Neural crest cell (in vitro differentiated cells): ENCODE measurements around the gene IL6ST. TPM values are rescaled to one million over a fixed set of nuclear protein-coding genes. Genes with fewer than 3 reads are reported as not detected.
"Not testable (repeated sequence)": the region's sequence is repeated elsewhere in the genome, so short reads cannot be mapped to it uniquely, and the experiment has no call there.

Experiments used
- DNase-seq: peaks from one replicate; pipeline ENCODE4 v3.0.0; 2021; ENCODE audit warnings: low read depth, mixed read lengths, low spot score
- H3K27ac Mint-ChIP-seq: one replicate; pipeline ENCODE4 v1.8.0; 2021; ENCODE audit warnings: mild to moderate bottlenecking, mixed read lengths; ENCODE audit not compliant: unreplicated experiment
- H3K27me3 Mint-ChIP-seq: 2 replicates; pipeline ENCODE4 v1.8.0; 2021; ENCODE audit warnings: low read depth, mild to moderate bottlenecking, mixed read lengths
- H3K36me3 Mint-ChIP-seq: 2 replicates; pipeline ENCODE4 v1.8.0; 2021; ENCODE audit warnings: low read depth, mild to moderate bottlenecking, mixed read lengths
- H3K4me1 Mint-ChIP-seq: 2 replicates; pipeline ENCODE4 v1.8.0; 2021; ENCODE audit warnings: mixed read lengths
- H3K4me3 Mint-ChIP-seq: one replicate; pipeline ENCODE4 v1.8.0; 2021; ENCODE audit warnings: mild to moderate bottlenecking, mixed read lengths
- H3K9me3 Mint-ChIP-seq: 2 replicates; pipeline ENCODE4 v1.8.0; 2021; ENCODE audit warnings: mixed read lengths
- CTCF ChIP-seq: fragments of 200-600 bp; sonication (generic); conservative IDR thresholded peaks from 2 replicates; pipeline ENCODE4 v1.5.0; 2021; ENCODE audit warnings: antibody characterized with exemption, mild to moderate bottlenecking
- total RNA-seq: library from RNA; stranded (reverse); gene quantifications from 2 replicates; pipeline ENCODE4 v1.2.1, GENCODE V29; 2021

IL6ST gene
- total RNA-seq, 1 donor from 2014 or later, result 39.6 TPM

- peaks cover 2% of the 10 kb centered on the region for H3K9me3 Mint-ChIP-seq
- no peak for DNase-seq
- no peak overlapping the region for H3K4me3 Mint-ChIP-seq
- no peaks in the 10 kb centered on the region for H3K27me3 Mint-ChIP-seq
- no peak overlapping the region for H3K27ac Mint-ChIP-seq
- peaks cover 7% of the 10 kb centered on the region for H3K4me1 Mint-ChIP-seq
- peaks cover 5% of the 10 kb centered on the region for H3K36me3 Mint-ChIP-seq
- TF ChIP-seq CTCF, result no peak
Observed at GRCh38 chr5:55973296-55973695, 21.5 kb downstream of the IL6ST start.

- Mint-ChIP-seq H3K36me3 (peaks cover 7% of the 10 kb centered on the region), H3K27ac (no peak overlapping the region), H3K27me3 (no peaks in the 10 kb centered on the region), H3K9me3 (peaks cover 2% of the 10 kb centered on the region), H3K4me1 (peaks cover 7% of the 10 kb centered on the region), H3K4me3 (no peak overlapping the region)
- DNase-seq, result no peak
- no peak for TF ChIP-seq CTCF
Observed at GRCh38 chr5:55969956-55970355, 24.8 kb downstream of the IL6ST start.

- Mint-ChIP-seq H3K27ac (no peak overlapping the region), H3K36me3 (peaks cover 3% of the 10 kb centered on the region), H3K9me3 (no peaks in the 10 kb centered on the region), H3K4me1 (no peaks in the 10 kb centered on the region), H3K4me3 (no peak overlapping the region), H3K27me3 (no peaks in the 10 kb centered on the region)
- TF ChIP-seq CTCF, result no peak
- DNase-seq, result no peak
Observed at GRCh38 chr5:55966284-55966683, 28.5 kb downstream of the IL6ST start.

GRCh38 chr5:55965525-55965924 lies 29.2 kb downstream of the IL6ST start:
- Mint-ChIP-seq H3K36me3 (peaks cover 3% of the 10 kb centered on the region), H3K4me3 (no peak overlapping the region), H3K9me3 (no peaks in the 10 kb centered on the region), H3K4me1 (no peaks in the 10 kb centered on the region), H3K27ac (no peak overlapping the region), H3K27me3 (no peaks in the 10 kb centered on the region)
- TF ChIP-seq CTCF, result no peak
- DNase-seq, result no peak

- H3K27ac Mint-ChIP-seq, result no peak overlapping the region
- peaks cover 3% of the 10 kb centered on the region for H3K36me3 Mint-ChIP-seq
- no peak for TF ChIP-seq CTCF
- no peaks in the 10 kb centered on the region for H3K4me1 Mint-ChIP-seq
- H3K4me3 Mint-ChIP-seq, result no peak overlapping the region
- H3K27me3 Mint-ChIP-seq, result no peaks in the 10 kb centered on the region
- no peak for DNase-seq
- no peaks in the 10 kb centered on the region for H3K9me3 Mint-ChIP-seq
Observed at GRCh38 chr5:55960779-55961178, 34.0 kb downstream of the IL6ST start.

GRCh38 chr5:55959208-55959607 lies 35.6 kb downstream of the IL6ST start:
- peaks cover 3% of the 10 kb centered on the region for H3K36me3 Mint-ChIP-seq
- no peaks in the 10 kb centered on the region for H3K9me3 Mint-ChIP-seq
- H3K27me3 Mint-ChIP-seq, result no peaks in the 10 kb centered on the region
- no peak for TF ChIP-seq CTCF
- H3K4me1 Mint-ChIP-seq, result no peaks in the 10 kb centered on the region
- H3K4me3 Mint-ChIP-seq, result no peak overlapping the region
- no peak for DNase-seq
- no peak overlapping the region for H3K27ac Mint-ChIP-seq

- peaks cover 13% of the 10 kb centered on the region for H3K36me3 Mint-ChIP-seq
- not testable (repeated sequence) for H3K4me1 Mint-ChIP-seq, DNase-seq, H3K27ac Mint-ChIP-seq, H3K9me3 Mint-ChIP-seq, H3K27me3 Mint-ChIP-seq, H3K4me3 Mint-ChIP-seq
Observed at GRCh38 chr5:55941154-55941553, 53.6 kb downstream of the IL6ST start.

GRCh38 chr5:55937598-55937997 lies 57.2 kb downstream of the IL6ST start:
- H3K4me1 Mint-ChIP-seq, H3K4me3 Mint-ChIP-seq, H3K27me3 Mint-ChIP-seq, H3K9me3 Mint-ChIP-seq, DNase-seq, H3K27ac Mint-ChIP-seq, H3K36me3 Mint-ChIP-seq: not testable (repeated sequence)
